Measurements from ENCODE around the gene SLC25A22. TPM values are rescaled to one million over a fixed set of nuclear protein-coding genes. Genes with fewer than 3 reads are reported as not detected.

SLC25A22 gene
- polyA plus RNA-seq, 1 donor: 9.2 TPM

DNA sequence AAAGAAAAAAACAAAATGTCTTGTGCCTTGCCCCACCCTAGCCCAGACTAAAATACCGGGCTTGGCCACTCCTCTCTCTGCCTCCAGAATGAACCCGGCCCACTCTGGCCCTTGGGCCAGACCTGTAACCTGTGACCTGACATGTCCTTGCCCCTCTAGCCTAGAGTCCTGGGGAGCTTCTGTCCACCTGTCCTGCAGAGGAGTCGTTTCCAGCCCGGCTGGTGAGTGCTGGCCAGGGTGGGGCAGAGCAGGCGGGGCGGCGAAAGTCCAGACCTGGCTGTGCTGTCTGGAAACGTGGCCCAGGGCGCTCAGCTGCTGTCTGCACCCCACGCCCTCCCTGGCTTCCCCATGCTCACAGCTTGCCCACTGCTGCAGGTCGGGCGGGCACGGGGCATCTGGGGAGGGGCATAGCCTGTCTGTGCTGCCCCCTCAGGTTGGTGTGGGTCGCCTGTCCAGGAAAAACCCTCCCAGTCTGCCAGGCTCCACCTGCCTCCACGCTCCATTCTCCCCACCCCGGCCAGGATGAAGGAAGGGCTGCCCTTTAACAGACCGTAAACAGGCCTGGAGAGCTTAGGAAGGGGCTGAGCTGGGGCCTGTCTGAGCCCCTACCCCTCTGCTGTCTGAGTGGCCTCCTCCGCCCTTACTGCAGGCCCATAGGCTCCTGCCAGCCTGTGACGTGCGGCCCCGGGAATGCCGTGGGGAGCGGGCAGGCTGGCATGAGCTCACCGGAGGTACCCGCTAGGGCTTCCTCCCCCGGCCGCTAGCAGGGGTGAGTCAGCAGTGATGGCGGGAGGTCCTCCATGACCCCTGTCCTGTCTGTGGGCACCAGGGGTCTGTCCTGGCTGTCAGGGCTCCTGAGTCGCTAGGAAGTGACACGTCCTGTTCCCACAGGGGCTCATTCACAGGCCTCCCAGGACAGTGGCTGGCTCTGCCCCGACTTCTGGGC is 36.6 kb upstream of the SLC25A22 start:
- DNase-seq (ENCODE audit: low read depth): no peak

DNA sequence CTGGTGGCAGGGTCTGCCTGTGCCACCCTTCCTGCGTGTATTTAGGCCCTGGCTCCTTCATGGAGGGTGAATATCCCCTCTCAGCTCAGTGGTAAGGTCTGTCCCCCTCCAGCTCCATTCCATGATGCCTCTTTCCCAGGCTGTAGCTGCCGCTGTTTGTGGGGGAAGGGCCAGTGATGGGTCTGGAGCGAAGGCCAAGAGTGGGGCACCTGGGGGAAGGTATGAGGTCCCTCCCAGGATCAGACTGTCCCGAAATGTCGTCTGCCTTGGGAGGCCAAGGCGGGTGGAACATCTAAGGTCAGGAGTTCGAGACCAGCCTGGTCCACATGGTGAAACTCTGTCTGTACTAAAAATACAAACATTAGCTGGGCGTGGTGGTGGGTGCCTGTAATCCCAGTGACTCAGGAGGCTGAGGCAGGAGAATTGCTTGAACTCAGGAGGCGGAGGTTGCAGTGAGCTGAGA is 35.8 kb upstream of the SLC25A22 start:
- no peak for DNase-seq (ENCODE audit: low read depth)

DNA sequence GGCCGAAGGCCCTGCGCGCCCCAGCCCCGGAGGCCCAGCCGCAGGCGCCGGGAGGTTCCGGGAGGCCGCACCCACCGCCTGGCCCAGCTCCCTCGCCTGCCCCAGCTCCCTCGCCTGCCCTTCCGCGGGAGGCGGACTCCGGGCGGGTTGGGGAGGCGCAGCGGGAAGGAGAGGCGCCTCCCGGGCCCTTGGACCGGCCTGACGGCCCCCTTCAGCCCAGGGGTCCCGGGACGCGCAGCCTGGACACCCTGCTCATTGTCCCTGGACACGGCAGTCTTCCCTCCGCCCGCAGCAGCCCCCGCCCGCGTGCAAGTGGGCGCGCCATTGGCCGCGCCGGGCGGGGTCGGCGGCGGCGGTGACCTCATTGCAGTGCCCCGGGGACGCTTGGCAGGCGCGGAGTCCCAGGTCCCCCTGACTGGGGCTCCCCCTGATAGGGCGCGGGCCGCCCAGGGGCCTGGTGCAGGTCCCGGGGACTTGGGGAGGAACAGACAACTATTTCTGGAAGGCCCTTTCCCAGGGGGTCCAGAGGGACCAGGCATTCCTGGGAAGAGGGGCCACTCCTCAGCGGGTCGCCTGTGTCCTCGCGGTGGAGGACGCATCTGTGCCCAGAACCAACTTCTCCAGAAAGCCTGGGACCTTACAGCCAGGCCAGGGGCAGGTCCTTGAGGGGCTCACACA is 35.2 kb upstream of the SLC25A22 start:
- DNase-seq (ENCODE audit: low read depth): no peak

DNA sequence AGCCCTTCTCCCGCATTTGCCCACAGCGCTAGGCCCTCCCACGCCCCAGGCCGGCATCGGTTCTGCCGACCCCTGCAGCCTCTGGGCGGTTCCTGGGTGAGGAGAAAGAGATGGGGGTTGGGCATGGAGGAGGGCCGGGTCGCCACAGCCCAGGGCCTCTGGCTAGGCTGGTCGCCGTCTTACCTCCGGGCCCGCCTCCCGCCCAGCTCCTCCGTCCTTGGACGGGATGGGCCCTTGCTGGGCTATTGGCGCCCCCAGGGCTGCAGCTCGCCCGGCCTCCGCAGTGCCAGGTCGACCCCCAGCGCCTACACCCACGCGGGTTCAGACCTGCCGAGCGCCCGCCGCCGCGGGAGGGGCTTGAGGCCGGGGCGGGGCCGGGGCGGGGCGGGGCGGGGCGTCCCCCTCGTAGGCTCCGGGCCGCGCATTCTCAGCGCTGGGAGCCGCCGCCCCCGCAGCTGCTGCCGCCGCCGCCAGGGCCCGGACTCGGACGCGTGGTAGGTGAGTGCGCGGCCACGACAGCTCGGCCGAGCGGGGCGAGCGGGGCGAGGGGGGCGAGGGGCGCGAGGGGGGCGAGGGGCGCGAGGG is 34.5 kb upstream of the SLC25A22 start, which contains the start of gene CD151:
TSS of gene CD151 (plus strand) at position 424 of the 585 bp plus-strand sequence. CDS start 3,118 bp downstream, outside the sequence.
- no peak for DNase-seq (ENCODE audit: low read depth)

DNA sequence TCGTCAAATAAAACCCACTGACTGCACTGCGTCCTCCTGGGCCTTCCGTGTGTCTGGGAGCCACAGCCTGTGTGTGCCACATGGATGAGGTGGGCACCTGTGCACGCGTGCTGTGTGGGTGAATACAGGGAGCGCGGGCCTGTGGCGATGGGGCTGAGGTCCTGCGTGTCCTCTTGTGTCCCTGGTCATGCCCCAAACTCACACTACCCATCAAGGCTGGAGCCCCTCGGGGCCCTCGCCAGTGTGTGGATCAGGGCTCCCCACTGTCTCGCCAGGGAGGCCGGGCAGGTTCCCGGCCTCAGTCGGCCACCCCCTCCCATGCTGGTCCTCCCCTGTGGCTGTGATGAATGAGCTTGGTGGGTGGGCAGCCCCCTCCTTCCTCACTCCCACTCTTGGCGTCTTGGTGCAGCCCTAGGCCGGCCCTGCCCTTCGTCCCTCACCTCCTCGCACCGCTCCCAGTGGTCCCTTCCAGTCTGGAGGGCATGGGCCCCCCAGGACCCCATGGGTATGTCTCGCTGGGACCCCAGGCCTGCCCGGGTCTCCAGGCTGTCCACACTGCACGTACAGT is 34.0 kb upstream of the SLC25A22 start:
- DNase-seq (ENCODE audit: low read depth): no peak

DNA sequence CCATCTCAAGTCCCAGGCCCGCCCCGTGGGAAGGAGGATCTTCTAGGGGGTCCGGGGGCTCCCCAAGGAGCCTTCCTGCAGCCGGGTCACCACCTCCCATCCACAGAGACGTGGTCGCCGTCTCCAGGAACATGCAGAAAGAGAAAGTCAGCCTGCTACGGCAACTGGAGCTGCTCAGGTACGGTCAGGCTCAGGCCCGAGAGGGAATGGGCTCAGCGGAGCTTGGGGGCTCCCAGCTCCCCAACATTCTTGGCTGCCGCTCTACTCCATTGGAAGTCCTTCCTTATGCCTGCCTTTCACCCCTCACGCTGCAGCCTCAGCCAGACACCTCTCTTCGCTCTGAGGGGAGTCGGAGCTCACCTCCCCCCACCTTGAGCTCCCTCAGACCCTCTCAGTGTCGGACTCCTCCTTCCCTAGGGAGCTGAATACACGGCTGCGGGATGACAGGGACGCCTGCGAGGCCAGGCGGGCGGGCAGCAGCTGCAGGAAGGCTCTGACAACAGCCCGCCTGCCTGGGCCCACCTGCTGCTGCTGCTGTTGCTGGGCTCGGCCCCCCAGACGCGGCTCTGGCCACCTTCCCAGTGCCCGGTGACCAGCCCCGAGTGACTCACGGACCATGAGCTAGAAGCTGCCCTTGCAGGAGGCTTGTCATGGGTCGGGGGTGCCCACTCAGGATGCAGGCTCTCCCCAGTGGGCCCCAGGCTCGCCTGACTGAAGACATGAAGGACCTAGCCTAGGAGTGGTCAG is 33.2 kb upstream of the SLC25A22 start:
- DNase-seq (ENCODE audit: low read depth): no peak

DNA sequence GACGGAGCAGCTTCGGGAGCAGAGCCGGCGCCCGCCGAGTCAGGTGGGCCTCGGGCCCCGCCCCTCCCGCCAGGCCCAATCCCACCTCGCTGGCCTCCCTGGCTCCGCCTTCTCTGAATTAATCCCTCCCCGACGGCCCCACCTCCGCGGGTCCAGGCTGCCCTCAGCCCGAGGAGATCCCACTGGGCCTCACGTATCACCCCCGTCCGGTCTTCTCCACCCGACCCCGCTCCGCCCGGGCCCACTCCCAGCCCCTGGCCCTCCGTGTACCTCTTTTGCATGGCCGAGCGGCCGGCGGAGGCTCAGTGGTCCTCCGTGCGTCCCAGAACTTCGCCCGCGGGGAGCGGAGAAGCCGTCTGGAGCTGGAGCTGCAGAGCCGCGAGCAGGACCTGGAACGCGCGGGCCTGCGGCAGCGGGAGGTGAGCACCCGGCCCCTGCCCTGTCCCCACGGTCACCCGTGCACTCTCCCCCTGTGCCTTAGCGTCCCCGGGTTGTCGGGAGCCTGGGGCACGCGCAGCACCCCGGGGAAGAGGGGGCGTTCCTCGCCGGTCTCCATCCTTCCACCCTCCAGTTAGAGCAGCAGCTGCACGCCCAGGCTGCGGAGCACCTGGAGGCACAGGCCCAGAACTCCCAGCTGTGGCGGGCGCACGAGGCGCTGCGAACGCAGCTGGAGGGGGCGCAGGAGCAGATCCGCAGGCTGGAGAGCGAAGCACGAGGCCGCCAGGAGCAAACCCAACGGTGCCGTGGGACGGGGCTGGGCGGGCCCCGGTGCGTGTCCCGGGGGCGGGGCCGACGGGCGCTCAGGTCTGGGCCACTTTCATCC is 32.4 kb upstream of the SLC25A22 start:
- DNase-seq (ENCODE audit: low read depth): no peak

DNA sequence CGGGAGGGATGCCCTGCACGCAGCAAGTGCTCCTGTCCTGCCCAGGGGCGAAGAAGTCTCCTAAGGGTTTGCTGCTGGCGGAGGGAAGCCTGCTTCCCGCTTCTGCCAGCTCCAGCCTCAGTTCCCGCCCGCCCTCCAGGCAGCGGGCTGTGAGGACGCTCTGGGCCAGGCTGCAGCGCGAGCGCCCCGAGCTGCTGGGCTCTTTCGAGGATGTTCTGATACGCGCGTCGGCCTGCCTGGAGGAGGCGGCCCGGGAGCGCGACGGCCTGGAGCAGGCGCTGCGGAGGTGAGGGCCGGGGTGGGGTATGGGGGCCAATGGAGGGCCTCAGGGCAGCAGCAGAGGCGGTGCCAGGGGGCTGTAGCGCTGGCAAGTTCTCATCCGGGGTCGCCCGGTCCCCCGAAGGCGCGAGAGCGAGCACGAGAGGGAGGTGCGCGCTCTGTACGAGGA is 31.8 kb upstream of the SLC25A22 start:
- no peak for DNase-seq (ENCODE audit: low read depth)

DNA sequence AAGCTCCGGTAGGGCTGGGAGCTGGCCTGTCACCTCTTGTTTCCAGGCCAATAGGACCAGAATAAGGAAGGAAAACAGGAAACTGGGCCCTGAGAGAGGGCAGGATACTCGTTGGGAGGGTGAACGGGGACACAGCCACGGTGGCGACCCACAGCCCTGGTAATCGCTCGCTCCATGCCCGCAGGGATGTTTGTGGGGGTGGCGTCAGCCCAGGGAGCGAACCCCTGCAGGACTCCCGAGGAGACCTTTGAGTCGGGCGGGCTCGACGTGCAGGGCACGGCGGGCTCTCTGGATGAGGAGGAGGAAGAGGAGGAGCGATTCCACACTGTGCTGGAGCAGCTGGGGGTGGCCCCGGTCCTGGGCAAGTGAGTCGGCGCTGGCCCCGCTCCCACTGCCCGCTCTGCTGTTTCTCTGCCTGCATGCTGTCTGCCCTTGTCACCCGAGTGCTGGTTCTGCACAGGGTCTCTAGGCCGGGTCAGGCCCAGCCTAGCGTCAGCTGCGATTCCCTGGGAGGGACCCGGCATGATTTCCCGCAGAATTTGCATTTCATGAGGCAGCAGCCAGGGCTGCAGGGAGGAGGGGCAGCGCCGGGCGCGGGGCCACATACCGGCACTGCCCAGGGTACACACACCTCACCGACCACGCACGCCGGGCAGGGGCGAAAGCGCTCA is 31.2 kb upstream of the SLC25A22 start:
- no peak for DNase-seq (ENCODE audit: low read depth)

DNA sequence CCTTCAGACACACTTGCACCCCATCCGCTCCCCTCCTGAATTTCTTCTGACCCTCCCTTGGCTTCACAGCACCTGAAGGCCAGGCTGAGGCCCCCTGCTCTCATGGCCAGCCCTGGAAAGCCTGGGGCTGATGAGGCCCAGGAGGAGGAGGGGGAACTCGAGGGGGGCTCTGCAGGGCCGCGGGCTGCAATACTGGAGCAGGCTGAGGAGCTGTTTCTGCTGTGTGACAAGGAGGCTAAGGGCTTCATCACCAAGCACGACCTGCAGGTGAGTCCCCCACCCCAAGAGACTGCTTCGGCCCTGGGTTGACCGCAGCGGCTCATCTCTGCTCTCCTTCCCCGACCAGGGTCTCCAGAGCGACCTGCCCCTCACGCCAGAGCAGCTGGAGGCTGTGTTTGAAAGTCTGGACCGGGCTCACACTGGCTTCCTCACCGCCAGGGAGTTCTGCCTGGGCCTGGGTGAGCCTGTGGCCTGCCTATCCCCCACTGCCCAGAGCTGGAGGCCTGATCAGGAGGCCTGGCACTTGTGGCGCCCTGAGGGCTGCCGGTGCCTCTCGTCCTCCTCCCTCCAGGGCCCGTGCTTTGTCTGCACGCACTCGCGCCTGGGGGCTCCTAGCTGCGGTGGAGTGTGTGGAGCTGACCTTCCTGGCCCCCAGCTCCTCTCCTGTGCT is 30.6 kb upstream of the SLC25A22 start:
- DNase-seq (ENCODE audit: low read depth): no peak

DNA sequence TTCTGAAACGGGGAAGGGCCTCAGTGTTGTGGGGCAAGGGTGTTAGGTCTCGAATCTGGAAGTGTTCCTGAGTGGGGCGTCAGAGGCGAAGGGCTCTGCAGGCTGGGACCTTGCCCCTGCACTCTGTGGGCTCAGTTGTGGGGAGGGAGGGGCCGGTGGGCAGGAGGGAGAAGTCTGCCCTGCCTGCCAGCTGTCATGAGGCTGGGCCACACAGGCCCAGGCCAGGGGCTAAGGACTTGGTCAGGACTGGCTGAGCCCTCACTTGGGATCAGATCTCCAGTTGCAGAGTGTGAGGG is 29.8 kb upstream of the SLC25A22 start, which contains the start of gene CRACR2B:
TSS of gene CRACR2B (plus strand) at position 23 of the 296 bp plus-strand sequence. CDS start 689 bp downstream, outside the sequence.
- DNase-seq (ENCODE audit: low read depth): no peak

DNA sequence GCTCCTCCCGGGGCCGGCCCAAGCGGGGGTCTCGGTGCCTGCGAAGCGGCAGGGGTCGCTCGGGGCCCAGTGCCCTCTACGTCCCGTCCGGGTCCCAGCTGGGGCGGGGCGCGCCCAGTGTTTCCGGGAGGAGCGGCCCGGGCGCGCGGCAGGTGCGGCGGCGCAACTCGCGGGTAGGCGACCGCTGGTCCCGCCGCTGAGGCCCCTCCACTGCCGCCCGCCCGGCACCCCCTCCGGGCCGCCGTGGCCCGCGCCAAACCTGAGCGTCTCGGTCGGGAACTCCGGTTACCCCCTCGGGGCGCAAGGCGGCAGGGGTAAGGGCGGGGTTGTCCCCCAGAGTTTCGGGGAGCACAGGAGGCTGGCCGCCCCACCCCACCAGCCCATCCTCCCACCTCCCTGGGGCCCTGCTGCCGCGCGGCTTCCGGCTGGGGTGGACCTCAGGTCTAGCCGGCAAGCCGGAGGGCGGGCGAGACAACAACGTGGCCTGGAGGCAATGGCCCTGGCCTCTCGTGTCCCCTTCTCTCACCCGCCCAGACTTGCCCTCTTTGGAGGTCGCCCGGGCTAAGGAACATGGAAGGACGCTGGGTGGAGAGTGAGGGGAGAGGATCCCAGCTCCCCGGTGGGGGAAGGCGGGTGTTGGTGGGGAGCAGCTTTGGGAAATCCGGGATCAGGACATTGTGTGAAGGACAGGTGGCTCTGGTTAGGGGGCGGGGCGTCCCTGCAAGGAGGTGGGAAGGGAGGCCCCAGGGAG is 29.2 kb upstream of the SLC25A22 start:
- no peak for DNase-seq (ENCODE audit: low read depth)

DNA sequence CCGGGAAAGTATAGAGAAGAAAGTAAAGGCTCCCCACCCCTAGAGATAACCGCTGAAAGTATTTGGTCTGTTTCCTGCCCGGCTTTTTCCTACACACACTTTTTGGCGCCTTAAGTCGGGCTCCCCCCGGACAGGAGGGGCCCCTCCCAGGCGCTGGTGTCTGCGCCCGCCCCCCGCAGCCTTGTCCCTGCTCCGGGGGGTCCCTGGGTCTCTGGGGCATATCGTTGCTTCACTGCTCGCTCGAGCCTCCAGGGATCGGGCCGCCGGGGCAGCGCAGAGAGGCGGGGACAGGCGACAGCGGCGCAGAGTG is 28.7 kb upstream of the SLC25A22 start:
- no peak for DNase-seq (ENCODE audit: low read depth)

DNA sequence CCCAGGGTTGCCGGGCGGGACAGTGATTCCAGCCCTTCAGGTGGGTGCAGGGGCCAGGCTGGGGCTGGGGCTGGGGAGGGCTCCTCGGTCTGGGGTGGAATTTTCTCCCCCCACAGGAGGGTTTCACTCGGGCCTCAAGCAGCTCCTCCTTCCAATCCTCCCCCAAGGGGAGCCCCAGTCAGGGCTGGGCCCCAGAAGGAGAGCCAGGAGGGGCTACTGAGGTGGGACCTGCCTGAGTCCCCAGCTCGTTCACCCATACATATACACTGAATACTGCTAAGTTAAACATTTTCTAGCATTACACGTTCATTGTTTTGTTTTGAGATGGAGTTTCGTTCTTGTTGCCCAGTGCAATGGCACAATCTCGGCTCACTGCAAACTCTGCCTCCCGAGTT is 28.1 kb upstream of the SLC25A22 start:
- no peak for DNase-seq (ENCODE audit: low read depth)

DNA sequence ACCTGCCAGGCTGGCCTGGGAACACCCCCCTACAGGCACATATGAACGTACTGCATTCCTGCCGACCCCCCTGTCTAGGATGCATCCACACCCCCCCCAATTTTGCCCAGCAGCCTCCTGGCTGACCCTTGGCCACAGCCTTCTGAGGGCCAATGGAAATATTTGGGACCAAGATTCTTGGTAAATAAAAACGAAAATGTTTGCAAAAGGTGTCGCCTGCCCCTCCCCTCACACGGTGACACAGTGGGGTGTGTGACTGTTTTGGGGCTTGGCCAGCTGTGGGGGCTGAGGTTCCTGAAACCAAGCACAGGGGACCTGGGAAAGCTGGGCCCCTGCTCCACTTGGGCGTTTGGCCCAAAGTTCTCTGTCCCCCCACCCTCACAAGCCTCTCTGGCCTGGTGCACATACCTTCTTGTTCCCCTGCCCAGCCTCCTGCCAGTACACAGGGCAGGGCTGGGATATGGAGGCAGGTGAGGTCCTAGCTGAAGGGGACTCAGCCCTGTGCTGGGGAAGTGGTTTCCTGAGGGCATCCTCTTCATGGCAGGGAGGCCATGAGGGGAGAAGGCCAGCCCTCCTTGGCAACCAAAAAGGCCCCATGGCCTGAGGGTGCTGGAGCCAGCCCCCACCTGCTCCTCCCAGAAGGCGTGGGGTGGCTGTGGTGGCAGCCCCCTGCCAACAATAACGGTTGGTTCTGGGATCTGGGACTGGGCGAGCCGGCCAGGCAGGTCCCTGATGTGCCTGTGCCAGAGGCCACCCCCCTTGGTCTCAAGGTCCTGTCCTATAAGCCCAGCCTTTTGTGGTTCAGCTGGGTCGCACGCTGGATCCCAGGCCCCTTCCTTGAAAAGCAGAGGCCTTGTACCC is 27.5 kb upstream of the SLC25A22 start:
- no peak for DNase-seq (ENCODE audit: low read depth)

DNA sequence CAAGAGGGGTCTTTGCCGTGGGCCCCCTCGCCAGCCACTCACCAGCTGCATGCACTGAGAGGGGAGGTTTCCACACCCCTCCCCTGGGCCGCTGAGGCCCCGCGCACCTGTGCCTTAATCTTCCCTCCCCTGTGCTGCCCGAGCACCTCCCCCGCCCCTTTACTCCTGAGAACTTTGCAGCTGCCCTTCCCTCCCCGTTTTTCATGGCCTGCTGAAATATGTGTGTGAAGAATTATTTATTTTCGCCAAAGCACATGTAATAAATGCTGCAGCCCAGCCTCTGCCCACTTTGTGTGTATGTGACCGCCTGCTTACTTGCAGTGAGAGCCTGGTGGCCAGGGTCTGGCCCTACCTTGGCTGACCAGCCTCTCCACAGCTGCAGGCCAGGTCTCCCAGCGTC is 26.9 kb upstream of the SLC25A22 start:
- DNase-seq (ENCODE audit: low read depth): no peak

DNA sequence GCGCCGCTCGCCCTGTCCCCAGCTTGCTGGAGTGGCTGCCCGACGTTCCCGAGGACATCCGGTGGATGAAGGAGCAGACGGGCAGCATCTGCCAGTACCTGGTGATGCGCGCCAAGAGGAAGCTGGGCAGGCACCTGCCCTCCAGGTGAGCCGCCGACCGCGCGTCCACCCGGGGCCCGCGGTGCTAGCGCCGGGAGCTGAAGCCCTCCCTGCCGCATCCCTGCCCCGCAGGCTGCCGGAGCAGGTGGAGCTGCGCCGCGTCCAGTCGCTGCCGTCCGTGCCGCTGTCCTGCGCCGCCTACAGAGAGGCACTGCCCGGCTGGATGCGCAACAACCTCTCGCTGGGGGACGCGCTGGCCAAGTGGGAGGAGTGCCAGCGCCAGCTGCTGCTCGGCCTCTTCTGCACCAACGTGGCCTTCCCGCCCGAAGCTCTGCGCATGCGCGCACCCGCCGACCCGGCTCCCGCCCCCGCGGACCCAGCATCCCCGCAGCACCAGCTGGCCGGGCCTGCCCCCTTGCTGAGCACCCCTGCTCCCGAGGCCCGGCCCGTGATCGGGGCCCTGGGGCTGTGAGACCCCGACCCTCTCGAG is 26.3 kb upstream of the SLC25A22 start:
- no peak for DNase-seq (ENCODE audit: low read depth)
